K562 (cell line): Measurements from ENCODE around the gene ELOVL5.

Experiments
- CHD2 ChIP-seq: IDR thresholded peaks from 2 replicates; pipeline ENCODE4 v1.6.1; 2011; ENCODE audit warnings: low read depth, low read length
- CTCF ChIP-seq, 3 experiments: IDR thresholded peaks in 2 of 3; conservative IDR thresholded peaks in 1 of 3; 2 replicates each; pipeline ENCODE4 v1.5.1; 2011 to 2012; ENCODE audit warnings: low read length in 3 of 3, mild to moderate bottlenecking in 3 of 3, control low read depth in 2 of 3, improper control_type of control experiment in 1 of 3, inconsistent platforms in 1 of 3, low read depth in 1 of 3, mixed read lengths in 1 of 3, moderate library complexity in 1 of 3; ENCODE audit not compliant: insufficient read depth in 2 of 3
- GABPA ChIP-seq: fragments of 200-800 bp; sonication (Bioruptor generic); conservative IDR thresholded peaks from 2 replicates; pipeline ENCODE4 v1.6.1; 2016; ENCODE audit warnings: low read depth, missing genetic modification characterization, missing compliant biosample characterization
- NR3C1 ChIP-seq: sonication (generic); formaldehyde crosslinking; IDR thresholded peaks from 2 replicates; pipeline ENCODE4 v1.8.1; 2022; ENCODE audit warnings: missing genetic modification reagents

GRCh38 chr6:53390010-53390409, 41.3 kb upstream of the ELOVL5 start:
- TF ChIP-seq GABPA (tag) (no peak), CTCF (IDR thresholded peaks at IDR 0.05 in 2 of 3, conservative IDR thresholded peaks at IDR 0.05 in 1 of 3; ENCODE audit: insufficient read depth in 2 of 3, low read depth in 1 of 3, low read length in 3 of 3) (no peak), CHD2 (no peak), NR3C1 (no peak)
